GM12864 (cell line): ENCODE measurements around the gene TMC5.
"Not testable (repeated sequence)": the region's sequence is repeated elsewhere in the genome, so short reads cannot be mapped to it uniquely, and the experiment has no call there.

Experiments
- DNase-seq: peaks from one replicate; pipeline ENCODE4 v3.0.0-alpha.2; 2011; ENCODE audit warnings: low read depth
- H3K4me3 ChIP-seq: 2 replicates; pipeline ENCODE4 v1.5.1; 2011; ENCODE audit warnings: mild to moderate bottlenecking, low read depth, low read length, control low read depth
- TF ChIP-seq, protein P1 (sequence below): IDR thresholded peaks from 2 replicates; pipeline ENCODE4 v1.5.1; 2011; ENCODE audit warnings: low read depth, mild to moderate bottlenecking, moderate library complexity, low read length, control low read depth, inconsistent platforms; ENCODE audit errors: missing control alignments

The TMC5 gene

DNA sequence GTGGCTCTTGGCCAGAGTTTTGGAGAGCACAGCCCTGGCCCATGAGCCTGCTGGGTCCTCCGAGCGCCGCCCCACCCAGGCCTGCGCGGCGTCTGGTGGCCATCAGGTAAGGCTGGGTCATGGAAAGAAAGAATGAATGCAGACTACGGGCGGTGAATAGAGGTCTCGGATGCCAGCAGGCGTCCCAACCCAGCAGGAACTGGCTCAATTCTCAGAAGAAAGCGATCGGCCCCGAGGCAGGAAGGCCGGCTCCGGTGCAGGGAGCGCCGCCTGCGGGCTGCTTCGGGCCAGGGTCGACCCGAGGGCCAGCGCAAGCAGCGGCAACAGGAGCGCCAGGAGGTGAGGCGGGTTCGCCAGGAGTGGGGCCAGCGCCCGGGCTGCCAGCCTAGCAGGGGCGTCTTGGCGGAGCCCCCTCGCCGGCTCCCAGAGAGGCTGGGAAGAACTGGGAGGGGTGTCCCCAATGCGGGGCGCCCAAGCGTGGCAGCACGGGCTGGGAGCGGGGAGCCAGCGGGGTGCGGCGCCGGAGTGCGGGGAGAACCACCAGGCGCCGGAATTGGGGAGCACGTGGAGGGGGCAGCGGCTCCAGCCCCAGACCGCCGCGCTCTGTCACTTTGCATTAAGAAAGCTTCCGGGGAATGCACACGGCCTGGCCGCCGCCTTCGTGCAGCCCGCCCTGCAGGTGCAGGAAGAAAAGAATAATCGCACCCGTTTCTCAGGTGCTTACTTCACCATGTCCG lies 7.1 kb upstream of the TMC5 start:
- peak overlapping the region; percentile 49 for H3K4me3 ChIP-seq
- DNase-seq: no peak
- TF ChIP-seq, protein P1, sequence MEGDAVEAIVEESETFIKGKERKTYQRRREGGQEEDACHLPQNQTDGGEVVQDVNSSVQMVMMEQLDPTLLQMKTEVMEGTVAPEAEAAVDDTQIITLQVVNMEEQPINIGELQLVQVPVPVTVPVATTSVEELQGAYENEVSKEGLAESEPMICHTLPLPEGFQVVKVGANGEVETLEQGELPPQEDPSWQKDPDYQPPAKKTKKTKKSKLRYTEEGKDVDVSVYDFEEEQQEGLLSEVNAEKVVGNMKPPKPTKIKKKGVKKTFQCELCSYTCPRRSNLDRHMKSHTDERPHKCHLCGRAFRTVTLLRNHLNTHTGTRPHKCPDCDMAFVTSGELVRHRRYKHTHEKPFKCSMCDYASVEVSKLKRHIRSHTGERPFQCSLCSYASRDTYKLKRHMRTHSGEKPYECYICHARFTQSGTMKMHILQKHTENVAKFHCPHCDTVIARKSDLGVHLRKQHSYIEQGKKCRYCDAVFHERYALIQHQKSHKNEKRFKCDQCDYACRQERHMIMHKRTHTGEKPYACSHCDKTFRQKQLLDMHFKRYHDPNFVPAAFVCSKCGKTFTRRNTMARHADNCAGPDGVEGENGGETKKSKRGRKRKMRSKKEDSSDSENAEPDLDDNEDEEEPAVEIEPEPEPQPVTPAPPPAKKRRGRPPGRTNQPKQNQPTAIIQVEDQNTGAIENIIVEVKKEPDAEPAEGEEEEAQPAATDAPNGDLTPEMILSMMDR: no peak

DNA sequence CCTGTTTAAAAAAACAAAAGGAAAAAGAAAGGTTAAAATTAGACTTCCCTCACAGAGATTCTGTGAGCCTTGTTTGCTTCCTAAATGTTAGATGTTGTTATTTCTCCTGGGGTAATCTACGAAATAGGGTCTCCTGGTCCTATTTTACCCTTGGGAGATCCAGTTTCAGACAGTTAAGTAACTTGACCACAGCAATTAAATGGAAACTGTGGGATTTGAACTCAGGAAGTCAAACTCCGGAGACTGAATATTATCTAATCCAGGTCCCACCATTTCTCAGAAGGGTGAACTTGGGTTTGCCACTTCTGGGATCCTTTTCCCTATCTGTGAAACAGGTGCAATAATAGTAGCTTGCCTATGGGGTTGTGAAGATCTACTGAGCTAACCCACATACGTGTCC lies 6.4 kb upstream of the TMC5 start:
- no peak overlapping the region for H3K4me3 ChIP-seq
- DNase-seq: no peak
- TF ChIP-seq, protein P1: no peak

DNA sequence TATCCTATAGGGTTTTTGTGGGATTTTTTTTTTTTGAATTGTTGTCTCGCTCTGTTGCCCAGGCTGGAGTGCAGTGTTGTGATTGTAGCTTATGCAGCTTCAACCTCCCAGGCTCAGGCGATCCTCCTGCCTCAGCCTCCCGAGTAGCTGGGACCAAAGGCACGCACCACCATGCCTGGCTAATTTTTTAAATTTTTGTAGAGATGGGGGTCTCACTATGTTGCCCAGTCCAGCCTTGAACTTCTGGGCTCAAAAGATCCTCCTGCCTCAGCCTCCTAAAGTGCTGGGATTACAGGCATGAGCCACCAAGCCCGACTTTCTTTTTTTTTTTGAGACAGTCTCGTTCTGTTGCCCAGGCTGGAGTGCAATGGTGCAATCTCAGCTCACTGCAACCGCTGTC lies 5.6 kb upstream of the TMC5 start:
- H3K4me3 ChIP-seq, DNase-seq: not testable (repeated sequence)

DNA sequence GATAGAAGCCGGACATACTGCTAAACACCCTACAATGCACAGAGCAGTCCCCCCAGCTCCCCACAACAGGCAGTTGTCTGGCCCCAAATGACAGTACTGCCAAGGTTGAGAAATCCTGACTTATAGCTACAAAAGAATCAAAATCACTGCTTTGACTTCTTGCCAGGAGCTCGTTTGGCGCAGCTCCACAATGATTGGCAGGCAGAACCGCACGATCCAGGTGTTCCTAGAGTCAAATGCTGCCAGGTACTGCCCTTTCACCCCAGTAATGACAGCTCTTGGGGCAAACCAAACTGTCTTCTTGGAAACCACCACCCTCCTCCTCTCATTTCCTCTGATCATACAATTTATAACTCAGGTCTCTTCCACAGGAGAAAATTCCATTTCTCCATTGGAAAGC lies 2.2 kb upstream of the TMC5 start:
- DNase-seq: no peak
- TF ChIP-seq, protein P1: no peak
- H3K4me3 ChIP-seq: no peak overlapping the region

DNA sequence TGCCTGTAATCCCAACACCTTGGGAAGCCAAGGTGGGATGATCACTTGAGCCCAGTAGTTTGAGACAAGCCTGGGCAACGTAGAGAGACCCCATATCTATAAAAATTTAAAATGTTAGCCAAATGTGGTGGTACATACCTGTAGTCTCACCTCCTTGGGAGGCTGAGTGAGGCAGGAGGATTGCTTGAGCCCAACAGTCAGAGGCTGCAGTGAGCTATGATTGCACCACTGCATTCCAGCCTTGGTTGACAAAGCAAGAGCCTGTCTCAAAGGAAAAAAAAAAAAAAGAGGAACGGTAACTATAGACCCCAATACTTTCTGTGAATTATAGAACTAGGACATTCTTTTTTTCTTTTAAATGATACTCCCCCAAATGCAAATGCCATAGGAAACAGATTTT lies 1.8 kb upstream of the TMC5 start:
- TF ChIP-seq, protein P1: no peak
- no peak for DNase-seq
- H3K4me3 ChIP-seq: no peak overlapping the region

DNA sequence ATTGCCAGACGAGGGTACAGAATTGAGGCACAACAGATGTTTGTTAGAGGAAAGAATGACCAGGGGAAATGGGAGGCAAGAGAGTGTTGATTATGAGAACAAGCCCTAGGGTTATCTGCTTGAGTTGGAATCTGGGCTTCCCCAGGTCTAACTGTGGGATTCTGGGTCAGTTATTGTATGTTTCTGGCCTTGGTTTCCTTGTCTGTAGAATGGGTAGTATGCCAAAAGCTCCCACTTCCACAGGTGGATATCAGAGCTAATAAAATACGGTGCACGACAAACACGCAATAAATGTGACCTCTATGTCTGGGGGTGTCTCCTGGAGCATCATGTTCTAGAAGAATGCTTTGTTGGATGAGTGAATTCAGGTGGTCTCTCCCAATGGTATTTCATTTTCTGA lies 517 bp downstream of the TMC5 start:
- DNase-seq: no peak
- TF ChIP-seq, protein P1: no peak

DNA sequence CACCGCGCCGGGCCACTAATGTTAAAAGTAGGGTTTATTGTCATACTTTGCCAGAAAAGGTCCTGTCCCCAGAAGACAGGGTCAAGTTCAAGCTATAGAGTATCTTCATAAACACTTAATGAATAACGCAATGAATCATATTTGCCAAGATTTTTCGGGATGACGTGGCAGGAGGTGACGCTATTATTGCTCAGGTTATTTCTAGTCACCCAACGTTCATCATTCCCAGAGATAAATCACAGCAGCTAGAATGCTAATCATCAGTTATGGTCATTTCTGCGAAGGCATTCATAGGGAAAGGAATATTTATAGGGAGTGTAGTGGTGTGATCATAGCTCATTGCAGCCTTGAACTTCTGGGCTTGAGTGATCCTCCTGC lies 2.0 kb downstream of the TMC5 start:
- H3K4me3 ChIP-seq: no peak overlapping the region
- TF ChIP-seq, protein P1: no peak
- no peak for DNase-seq

More for the DNA sequence above, 517 bp downstream of the TMC5 start:
- no peak overlapping the region for H3K4me3 ChIP-seq
